PFSK-1 (cell line): Measurements from ENCODE around the gene TSNAXIP1.

Experiments
- FOXP2 ChIP-seq: optimal IDR thresholded peaks from 2 replicates; pipeline ENCODE3; 2011; ENCODE audit warnings: borderline replicate concordance, control low read depth, inconsistent platforms; ENCODE audit not compliant: insufficient read depth; ENCODE audit errors: extremely low read length, extremely low read depth
- POLR2AphosphoS5 ChIP-seq: IDR thresholded peaks from 2 replicates; pipeline ENCODE4 v1.6.1; 2012; ENCODE audit warnings: low read depth, mild to moderate bottlenecking, control low read depth, low read length, moderate library complexity
- REST ChIP-seq, 2 experiments: IDR thresholded peaks; 2 replicates each; pipeline versions ENCODE4 v1.6.1 to v1.8.0; 2011 to 2012; ENCODE audit warnings: low read depth in 2 of 2, low read length in 2 of 2, control low read depth in 1 of 2, inconsistent platforms in 1 of 2, mild to moderate bottlenecking in 1 of 2, moderate library complexity in 1 of 2; ENCODE audit not compliant: insufficient read depth in 1 of 2
- SIN3A ChIP-seq: IDR thresholded peaks from 2 replicates; pipeline ENCODE4 v1.6.1; 2012; ENCODE audit warnings: mild to moderate bottlenecking, low read length, moderate library complexity, borderline replicate concordance; ENCODE audit not compliant: insufficient read depth
- TAF1 ChIP-seq: IDR thresholded peaks from 2 replicates; pipeline ENCODE4 v1.6.1; 2012; ENCODE audit warnings: low read length, control low read depth, borderline replicate concordance; ENCODE audit not compliant: insufficient read depth

The TSNAXIP1 gene

GRCh38 chr16:67760956-67761230 is 45.8 kb upstream of the TSNAXIP1 start:
- TF ChIP-seq REST (IDR thresholded peaks at IDR 0.05; ENCODE audit: insufficient read depth in 1 of 2, low read depth in 2 of 2, low read length in 2 of 2): no peak
- TF ChIP-seq FOXP2: no peak
- TF ChIP-seq TAF1: no peak
- no peak for TF ChIP-seq POLR2AphosphoS5
- no peak for TF ChIP-seq SIN3A

GRCh38 chr16:67761924-67762323 is 44.8 kb upstream of the TSNAXIP1 start:
- TF ChIP-seq POLR2AphosphoS5: no peak
- no peak for TF ChIP-seq FOXP2

GRCh38 chr16:67762385-67762784 is 44.3 kb upstream of the TSNAXIP1 start:
- TF ChIP-seq REST (IDR thresholded peaks at IDR 0.05; ENCODE audit: insufficient read depth in 1 of 2, low read depth in 2 of 2, low read length in 2 of 2) (no peak), TAF1 (no peak), SIN3A (no peak), FOXP2 (no peak), POLR2AphosphoS5 (no peak)

GRCh38 chr16:67763066-67763465 is 43.6 kb upstream of the TSNAXIP1 start:
- TF ChIP-seq SIN3A: no peak
- no peak for TF ChIP-seq TAF1
- TF ChIP-seq REST (IDR thresholded peaks at IDR 0.05; ENCODE audit: insufficient read depth in 1 of 2, low read depth in 2 of 2, low read length in 2 of 2): no peak
- no peak for TF ChIP-seq FOXP2
- TF ChIP-seq POLR2AphosphoS5: no peak

GRCh38 chr16:67764158-67764667 is 42.5 kb upstream of the TSNAXIP1 start:
- TF ChIP-seq SIN3A (no peak), FOXP2 (no peak), REST (IDR thresholded peaks at IDR 0.05; ENCODE audit: insufficient read depth in 1 of 2, low read depth in 2 of 2, low read length in 2 of 2) (no peak), TAF1 (no peak), POLR2AphosphoS5 (no peak)
